Endothelial cell of umbilical vein (primary cell): ENCODE data around the gene ADCY9. TPM values are rescaled to one million over a fixed set of nuclear protein-coding genes. Genes with fewer than 3 reads are reported as not detected.

Experiments
- BruUV-seq: library from RNA; stranded (reverse); fragments of 400-500 nt; replicated peaks from 2 replicates; lab custom pipeline; 2021; lab: Mats Ljungman, UMichigan
- CTCF ChIA-PET: fragments of 300-600, 350-600 bp; sonication (Branson Sonifier 250); formaldehyde crosslinking; loops from one replicate; lab custom pipeline; 2021; ENCODE audit warnings: antibody characterized with exemption, inconsistent platforms; lab: Charles Lee
- POLR2A ChIA-PET: fragments of 300-600, 350-600 bp; sonication (Branson Sonifier 250); formaldehyde crosslinking; loops from one replicate; lab custom pipeline; 2021; ENCODE audit warnings: antibody characterized with exemption, inconsistent platforms; lab: Charles Lee
- DNase-seq: peaks from one replicate; pipeline ENCODE4 v3.0.0-alpha.2; 2011; ENCODE audit warnings: low read depth, low spot score
- FAIRE-seq: peaks from 2 replicates; lab custom pipeline; 2011; peaks lifted over from hg19 to GRCh38; lab: Jason Lieb, UNC
- H2AFZ ChIP-seq: 2 replicates; pipeline ENCODE4 v1.6.0; 2012; ENCODE audit warnings: low read depth, low read length, control low read depth, inconsistent platforms
- H3K27ac ChIP-seq: 2 replicates; pipeline ENCODE4 v1.5.1; 2011; ENCODE audit warnings: low read depth, mild to moderate bottlenecking, control low read depth, low read length, moderate library complexity; ENCODE audit not compliant: insufficient read depth
- H3K27me3 ChIP-seq, 2 experiments: 2 replicates each; pipeline versions ENCODE4 v1.6.0 to v1.6.1; 2011; ENCODE audit warnings: low read length in 2 of 2, mixed read lengths in 1 of 2; ENCODE audit not compliant: control insufficient read depth in 2 of 2, insufficient read depth in 2 of 2
- H3K36me3 ChIP-seq, 2 experiments: 2 replicates in 1 of 2; 3 replicates in 1 of 2; pipeline ENCODE4 v1.5.1; 2011; ENCODE audit warnings: low read length in 2 of 2, mild to moderate bottlenecking in 1 of 2, moderate library complexity in 1 of 2; ENCODE audit not compliant: control insufficient read depth in 2 of 2, insufficient read depth in 2 of 2; ENCODE audit errors: extremely low read depth in 1 of 2
- H3K4me1 ChIP-seq: 3 replicates; pipeline ENCODE4 v1.5.1; 2011; ENCODE audit warnings: mild to moderate bottlenecking, low read length; ENCODE audit not compliant: control insufficient read depth, insufficient read depth; ENCODE audit errors: extremely low read depth
- H3K4me2 ChIP-seq: 2 replicates; pipeline ENCODE4 v1.6.1; 2011; ENCODE audit warnings: low read length, control low read depth, mixed read lengths; ENCODE audit not compliant: insufficient read depth
- H3K4me3 ChIP-seq, 3 experiments: fragments of 200-600 bp in 1 of 3; sonication (generic), shearing (Covaris generic) in 1 of 3; replicated peaks in 1 of 3; 2 replicates each; pipeline ENCODE4 v1.5.1; 2011 to 2016; ENCODE audit warnings: control low read depth in 3 of 3, low read length in 3 of 3, mild to moderate bottlenecking in 2 of 3, inconsistent platforms in 1 of 3, low read depth in 1 of 3, moderate library complexity in 1 of 3; ENCODE audit not compliant: insufficient read depth in 1 of 3
- H3K79me2 ChIP-seq: 2 replicates; pipeline ENCODE4 v1.6.0; 2012; ENCODE audit warnings: low read length, inconsistent platforms; ENCODE audit not compliant: control insufficient read depth, insufficient read depth
- H3K9ac ChIP-seq: replicated peaks from 2 replicates; pipeline ENCODE3; 2011; ENCODE audit warnings: low read length, control low read depth; ENCODE audit not compliant: insufficient read depth; ENCODE audit errors: extremely low read depth
- H3K9me1 ChIP-seq: replicated peaks from 3 replicates; pipeline ENCODE4 v1.6.0; 2011; ENCODE audit warnings: mild to moderate bottlenecking, low read length; ENCODE audit not compliant: control insufficient read depth, insufficient read depth; ENCODE audit errors: extremely low read depth
- H3K9me3 ChIP-seq: replicated peaks from 2 replicates; pipeline ENCODE4 v1.5.1; 2012; ENCODE audit warnings: low read length, inconsistent platforms; ENCODE audit not compliant: control insufficient read depth, insufficient read depth
- H4K20me1 ChIP-seq: replicated peaks from 2 replicates; pipeline ENCODE3; 2011; ENCODE audit warnings: mild to moderate bottlenecking, low read length; ENCODE audit not compliant: control insufficient read depth, insufficient read depth; ENCODE audit errors: extremely low read depth
- EZH2 ChIP-seq: IDR thresholded peaks from 2 replicates; pipeline ENCODE4 v1.6.1; 2012; ENCODE audit warnings: borderline replicate concordance, low read depth, mild to moderate bottlenecking, moderate library complexity, low read length, inconsistent platforms; ENCODE audit not compliant: severe bottlenecking
- FOS ChIP-seq: IDR thresholded peaks from 2 replicates; pipeline ENCODE4 v1.6.1; 2011; ENCODE audit warnings: mild to moderate bottlenecking, low read length, moderate library complexity, borderline replicate concordance; ENCODE audit not compliant: insufficient read depth
- GATA2 ChIP-seq: IDR thresholded peaks from 2 replicates; pipeline ENCODE4 v1.7.0; 2011; ENCODE audit warnings: low read depth, mild to moderate bottlenecking, moderate library complexity, mixed read lengths, low read length; ENCODE audit not compliant: insufficient read length, insufficient read depth
- JUN ChIP-seq: IDR thresholded peaks from 2 replicates; pipeline ENCODE4 v1.6.1; 2011; ENCODE audit warnings: borderline replicate concordance, low read depth; ENCODE audit not compliant: insufficient read length, insufficient read depth
- MYC ChIP-seq: IDR thresholded peaks from one replicate; pipeline ENCODE4 v1.6.1; 2011; ENCODE audit warnings: mild to moderate bottlenecking, low read depth, low read length
- POLR2A ChIP-seq: IDR thresholded peaks from 2 replicates; pipeline ENCODE4 v1.6.1; 2012; ENCODE audit warnings: low read depth, mild to moderate bottlenecking, control low read depth, low read length
- POLR2AphosphoS5 ChIP-seq: IDR thresholded peaks from 2 replicates; pipeline ENCODE4 v1.6.1; 2012; ENCODE audit warnings: low read depth, mild to moderate bottlenecking, control low read depth, low read length, moderate library complexity; ENCODE audit not compliant: insufficient read depth
- dilution Hi-C: fragments of 300-500 bp; cut with MboI; formaldehyde crosslinking; loops from one replicate; pipeline ENCODE4 v1.15.0; 2019; ENCODE audit warnings: low sequenced_read_pairs; ENCODE audit not compliant: extremely low pct_ligation_motif_present
- intact Hi-C: fragments of 100-400 bp; cut with micrococcal nuclease; formaldehyde crosslinking; loops from one replicate; pipeline ENCODE4 v1.10.0; 2022
- polyA plus RNA-seq, 4 experiments: library from polyadenylated mRNA; depleted of rRNA in 3 of 4; stranded (reverse) in 3 of 4; unstranded in 1 of 4; fragments of >200 nt; gene quantifications; 2 replicates each; pipeline versions ENCODE4 v1.2.1 to v1.2.3, GENCODE V29; 2011 to 2012; ENCODE audit warnings: missing spikeins in 1 of 4
- total RNA-seq: library from RNA; stranded (reverse); gene quantifications from 2 replicates; pipeline ENCODE4 v1.2.3, GENCODE V29; 2021
- TF ChIP-seq, protein P1 (sequence below): IDR thresholded peaks from 2 replicates; pipeline ENCODE4 v1.6.1; 2011; ENCODE audit not compliant: insufficient read depth, insufficient read length
- TF ChIP-seq, protein P2 (sequence below), 2 donors: IDR thresholded peaks; 1 replicate in 1 of 2; 2 replicates in 1 of 2; pipeline ENCODE4 v1.5.1; 2011; ENCODE audit warnings: low read length in 2 of 2, mild to moderate bottlenecking in 2 of 2, moderate library complexity in 2 of 2, control low read depth in 1 of 2, inconsistent platforms in 1 of 2, low read depth in 1 of 2; ENCODE audit not compliant: insufficient read depth in 1 of 2; ENCODE audit errors: extremely low read depth in 1 of 2

Gene ADCY9
- total and polyA plus RNA-seq, 2 donors (not counting 3 experiments of a cell fraction or from before 2014, with no cell fraction given) = 6.8 to 14.0 TPM

DNA sequence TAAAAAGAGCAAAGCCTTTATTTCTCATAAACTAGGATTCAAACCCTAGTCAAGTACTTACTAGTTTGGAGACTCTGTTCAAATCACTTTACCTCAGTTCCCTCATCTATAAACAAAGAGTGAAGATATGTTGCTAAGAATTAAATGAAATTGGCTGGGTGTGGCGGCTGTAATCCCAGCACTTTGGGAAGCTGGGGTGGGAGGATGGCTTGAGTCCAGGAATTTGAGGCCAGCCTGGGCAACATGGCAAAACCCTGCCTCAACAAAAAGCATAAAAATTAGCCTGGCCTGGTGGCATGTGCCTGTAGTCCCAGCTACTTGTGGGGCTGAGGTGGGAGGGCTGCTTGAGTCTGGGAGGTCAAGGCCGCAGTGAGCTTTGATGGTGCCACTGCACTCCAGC, 121.2 kb downstream of the ADCY9 start:
- no peaks in the 10 kb centered on the region for H3K9me1 ChIP-seq
- H3K27ac ChIP-seq = no peak overlapping the region
- H3K27me3 ChIP-seq = no peaks in the 10 kb centered on the region
- no peaks in the 10 kb centered on the region for H3K79me2 ChIP-seq
- dilution Hi-C loops (no loop called here), intact Hi-C loops (no loop called here)
- FAIRE-seq (no peak), DNase-seq (no peak)
- H3K4me1 ChIP-seq = no peaks in the 10 kb centered on the region
- no peak overlapping the region for H2AFZ ChIP-seq
- H4K20me1 ChIP-seq = no peaks in the 10 kb centered on the region
- H3K9ac ChIP-seq = no peak overlapping the region
- ChIA-PET CTCF (interaction anchor here (1.0 kb wide), 1 partner anchor 16 kb away, joined by 3 read pairs; no protein-coding TSS in a partner anchor), POLR2A (no interaction called here)
- H3K36me3 ChIP-seq = no peaks in the 10 kb centered on the region
- no peaks in the 10 kb centered on the region for H3K9me3 ChIP-seq
- no peak for TF ChIP-seq EZH2
- no peak for TF ChIP-seq JUN
- no peak for TF ChIP-seq MYC
- TF ChIP-seq POLR2AphosphoS5 = no peak
- TF ChIP-seq, protein P1, sequence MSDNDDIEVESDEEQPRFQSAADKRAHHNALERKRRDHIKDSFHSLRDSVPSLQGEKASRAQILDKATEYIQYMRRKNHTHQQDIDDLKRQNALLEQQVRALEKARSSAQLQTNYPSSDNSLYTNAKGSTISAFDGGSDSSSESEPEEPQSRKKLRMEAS = no peak
- no peak for TF ChIP-seq POLR2A
- no peak for TF ChIP-seq FOS
- no peak for TF ChIP-seq GATA2
- TF ChIP-seq, protein P2, sequence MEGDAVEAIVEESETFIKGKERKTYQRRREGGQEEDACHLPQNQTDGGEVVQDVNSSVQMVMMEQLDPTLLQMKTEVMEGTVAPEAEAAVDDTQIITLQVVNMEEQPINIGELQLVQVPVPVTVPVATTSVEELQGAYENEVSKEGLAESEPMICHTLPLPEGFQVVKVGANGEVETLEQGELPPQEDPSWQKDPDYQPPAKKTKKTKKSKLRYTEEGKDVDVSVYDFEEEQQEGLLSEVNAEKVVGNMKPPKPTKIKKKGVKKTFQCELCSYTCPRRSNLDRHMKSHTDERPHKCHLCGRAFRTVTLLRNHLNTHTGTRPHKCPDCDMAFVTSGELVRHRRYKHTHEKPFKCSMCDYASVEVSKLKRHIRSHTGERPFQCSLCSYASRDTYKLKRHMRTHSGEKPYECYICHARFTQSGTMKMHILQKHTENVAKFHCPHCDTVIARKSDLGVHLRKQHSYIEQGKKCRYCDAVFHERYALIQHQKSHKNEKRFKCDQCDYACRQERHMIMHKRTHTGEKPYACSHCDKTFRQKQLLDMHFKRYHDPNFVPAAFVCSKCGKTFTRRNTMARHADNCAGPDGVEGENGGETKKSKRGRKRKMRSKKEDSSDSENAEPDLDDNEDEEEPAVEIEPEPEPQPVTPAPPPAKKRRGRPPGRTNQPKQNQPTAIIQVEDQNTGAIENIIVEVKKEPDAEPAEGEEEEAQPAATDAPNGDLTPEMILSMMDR (IDR thresholded peaks at IDR 0.05; ENCODE audit: extremely low read depth in 1 of 2, insufficient read depth in 1 of 2, low read depth in 1 of 2, low read length in 2 of 2) = no peak
- H3K4me2 ChIP-seq = no peak overlapping the region
- no TSS peak for BruUV-seq
- no peak overlapping the region for H3K4me3 ChIP-seq
